GM19463 (cell line): ENCODE data around the gene ARHGAP9.

Experiments
- ATAC-seq: cut with Tn5 transposase; IDR thresholded peaks from one replicate; pipeline ENCODE4 v1.9.1; 2021; ENCODE audit warnings: mild to moderate bottlenecking, moderate library complexity; ENCODE audit not compliant: unreplicated experiment

ARHGAP9 gene

DNA sequence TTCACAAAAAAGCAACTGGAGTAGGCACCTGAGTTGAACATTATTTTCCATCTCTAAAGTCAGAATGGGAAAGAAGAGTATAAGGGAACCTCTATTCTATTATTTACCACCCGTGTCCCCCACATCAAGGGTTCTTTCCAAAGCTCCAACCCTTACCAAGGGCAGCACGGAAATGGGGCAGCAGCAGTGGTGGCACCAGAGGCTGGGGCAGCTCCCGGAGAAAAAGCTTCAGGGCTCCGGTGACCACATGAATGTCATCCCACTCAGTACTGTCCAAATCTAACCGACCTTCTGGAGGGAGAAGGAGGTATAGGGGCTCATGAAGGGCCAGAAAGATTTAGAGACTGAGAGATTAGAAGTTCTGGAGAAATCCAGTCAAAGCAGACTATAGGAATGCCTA lies 5.8 kb downstream of the ARHGAP9 start:
- ATAC-seq, result no peak

DNA sequence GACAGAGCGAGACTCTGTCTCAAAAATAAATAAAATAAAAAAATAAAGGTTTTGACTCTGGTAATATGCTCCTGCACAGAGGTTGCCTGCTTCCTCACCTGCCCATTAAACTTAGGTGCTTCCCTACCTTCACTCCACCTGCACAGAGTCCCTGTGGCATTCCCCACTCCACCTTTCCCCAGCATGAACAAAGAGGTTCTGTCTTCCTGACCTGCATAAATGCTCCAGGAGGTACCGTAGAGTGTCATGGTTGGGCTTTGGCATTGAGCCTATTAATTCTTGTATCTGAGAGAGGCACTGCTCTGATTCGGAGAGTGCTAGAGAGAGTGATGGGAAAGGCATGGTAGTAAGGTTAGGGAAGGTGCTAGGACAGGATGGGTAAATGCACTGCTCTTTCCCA lies 6.3 kb downstream of the ARHGAP9 start:
- ATAC-seq, result no peak

DNA sequence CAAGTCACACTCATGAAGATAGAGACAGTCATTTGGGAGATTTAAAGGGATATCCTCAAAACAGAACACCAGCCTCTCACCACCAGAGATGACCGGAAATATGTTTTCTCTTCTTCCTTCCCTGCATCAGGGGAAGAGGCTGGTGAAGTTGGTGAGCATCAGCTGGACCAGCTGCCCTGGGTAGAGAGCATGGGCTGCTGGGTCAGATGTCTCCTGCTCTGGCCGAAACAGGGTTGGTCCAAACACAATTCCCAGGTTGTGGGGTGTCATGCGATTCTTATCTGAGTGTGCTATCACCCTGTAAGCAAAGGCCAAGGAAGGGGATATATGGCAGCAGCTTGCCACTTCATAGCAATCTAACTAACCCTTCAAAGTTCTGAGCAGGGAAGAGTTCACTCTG lies 7.3 kb downstream of the ARHGAP9 start:
- ATAC-seq, result no peak

DNA sequence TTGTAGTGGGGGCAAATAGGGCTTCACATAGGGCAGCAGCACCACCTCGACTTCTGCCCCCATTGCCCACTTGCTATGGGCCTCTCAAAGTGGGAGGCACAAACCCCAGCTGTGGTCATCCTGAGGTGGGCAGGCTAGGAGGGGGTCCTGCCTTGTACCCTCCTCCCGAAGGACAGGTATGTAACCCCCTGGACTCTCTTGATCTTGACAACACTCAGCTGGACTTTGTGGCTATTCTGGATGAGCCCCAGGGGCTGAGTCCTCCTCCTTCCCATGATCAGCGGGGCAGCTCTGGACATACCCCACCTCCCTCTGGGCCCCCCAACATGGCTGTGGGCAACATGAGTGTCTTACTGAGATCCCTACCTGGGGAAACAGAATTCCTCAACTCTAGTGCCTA lies 8.0 kb downstream of the ARHGAP9 start:
- no peak for ATAC-seq

DNA sequence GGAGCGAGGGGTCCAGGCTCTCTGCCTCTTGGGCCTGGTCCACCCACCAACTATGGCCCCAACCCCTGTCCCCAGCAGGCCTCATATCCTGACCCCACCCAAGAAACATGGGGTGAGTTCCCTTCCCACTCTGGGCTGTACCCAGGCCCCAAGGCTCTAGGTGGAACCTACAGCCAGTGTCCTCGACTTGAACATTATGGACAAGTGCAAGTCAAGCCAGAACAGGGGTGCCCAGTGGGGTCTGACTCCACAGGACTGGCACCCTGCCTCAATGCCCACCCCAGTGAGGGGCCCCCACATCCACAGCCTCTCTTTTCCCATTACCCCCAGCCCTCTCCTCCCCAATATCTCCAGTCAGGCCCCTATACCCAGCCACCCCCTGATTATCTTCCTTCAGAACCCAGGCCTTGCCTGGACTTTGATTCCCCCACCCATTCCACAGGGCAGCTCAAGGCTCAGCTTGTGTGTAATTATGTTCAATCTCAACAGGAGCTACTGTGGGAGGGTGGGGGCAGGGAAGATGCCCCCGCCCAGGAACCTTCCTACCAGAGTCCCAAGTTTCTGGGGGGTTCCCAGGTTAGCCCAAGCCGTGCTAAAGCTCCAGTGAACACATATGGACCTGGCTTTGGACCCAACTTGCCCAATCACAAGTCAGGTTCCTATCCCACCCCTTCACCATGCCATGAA lies 8.6 kb downstream of the ARHGAP9 start:
- no peak for ATAC-seq

DNA sequence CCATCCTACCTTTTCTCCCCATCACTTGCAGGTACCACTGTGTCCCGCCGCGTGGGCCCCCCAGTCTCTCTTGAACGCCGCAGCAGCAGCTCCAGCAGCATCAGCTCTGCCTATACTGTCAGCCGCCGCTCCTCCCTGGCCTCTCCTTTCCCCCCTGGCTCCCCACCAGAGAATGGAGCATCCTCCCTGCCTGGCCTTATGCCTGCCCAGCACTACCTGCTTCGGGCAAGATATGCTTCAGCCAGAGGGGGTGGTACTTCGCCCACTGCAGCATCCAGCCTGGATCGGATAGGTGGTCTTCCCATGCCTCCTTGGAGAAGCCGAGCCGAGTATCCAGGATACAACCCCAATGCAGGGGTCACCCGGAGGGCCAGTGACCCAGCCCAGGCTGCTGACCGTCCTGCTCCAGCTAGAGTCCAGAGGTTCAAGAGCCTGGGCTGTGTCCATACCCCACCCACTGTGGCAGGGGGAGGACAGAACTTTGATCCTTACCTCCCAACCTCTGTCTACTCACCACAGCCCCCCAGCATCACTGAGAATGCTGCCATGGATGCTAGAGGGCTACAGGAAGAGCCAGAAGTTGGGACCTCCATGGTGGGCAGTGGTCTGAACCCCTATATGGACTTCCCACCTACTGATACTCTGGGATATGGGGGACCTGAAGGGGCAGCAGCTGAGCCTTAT lies 9.2 kb downstream of the ARHGAP9 start:
- no peak for ATAC-seq

DNA sequence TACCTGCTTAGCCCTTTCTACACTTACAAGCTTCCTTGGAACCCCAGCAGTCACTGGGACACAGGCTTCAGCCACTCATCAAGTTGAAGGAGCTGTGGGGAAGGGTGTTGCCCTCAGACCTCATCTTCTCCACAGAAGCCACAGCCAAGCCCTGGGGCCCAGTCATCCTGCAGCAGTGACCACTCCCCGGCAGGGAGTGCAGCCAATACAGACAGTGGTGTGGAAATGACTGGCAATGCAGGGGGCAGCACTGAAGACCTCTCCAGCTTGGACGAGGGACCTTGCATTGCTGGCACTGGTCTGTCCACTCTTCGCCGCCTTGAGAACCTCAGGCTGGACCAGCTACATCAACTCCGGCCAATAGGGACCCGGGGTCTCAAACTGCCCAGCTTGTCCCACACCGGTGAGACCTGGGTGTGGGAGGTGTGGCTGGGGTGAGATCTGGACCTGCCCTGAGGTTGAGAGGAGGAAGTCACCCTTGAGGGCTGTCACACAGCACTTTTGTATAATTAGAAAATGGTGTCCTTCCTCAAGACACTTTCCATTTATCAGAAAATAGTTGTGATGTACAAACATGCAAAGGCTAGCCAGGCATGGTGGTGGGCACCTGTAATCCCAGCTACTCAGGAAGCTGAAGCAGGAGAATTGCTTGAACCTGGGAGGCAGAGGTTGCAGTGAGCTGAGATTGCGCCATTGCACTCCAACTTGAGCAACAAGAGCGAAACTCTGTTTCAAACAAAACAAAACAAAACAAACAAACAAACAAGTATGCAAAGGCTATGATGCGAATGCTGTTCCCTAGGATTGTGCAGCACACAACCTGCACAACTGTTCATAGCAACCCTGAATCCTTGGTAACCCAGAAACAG lies 10.1 kb downstream of the ARHGAP9 start:
- no peak for ATAC-seq

DNA sequence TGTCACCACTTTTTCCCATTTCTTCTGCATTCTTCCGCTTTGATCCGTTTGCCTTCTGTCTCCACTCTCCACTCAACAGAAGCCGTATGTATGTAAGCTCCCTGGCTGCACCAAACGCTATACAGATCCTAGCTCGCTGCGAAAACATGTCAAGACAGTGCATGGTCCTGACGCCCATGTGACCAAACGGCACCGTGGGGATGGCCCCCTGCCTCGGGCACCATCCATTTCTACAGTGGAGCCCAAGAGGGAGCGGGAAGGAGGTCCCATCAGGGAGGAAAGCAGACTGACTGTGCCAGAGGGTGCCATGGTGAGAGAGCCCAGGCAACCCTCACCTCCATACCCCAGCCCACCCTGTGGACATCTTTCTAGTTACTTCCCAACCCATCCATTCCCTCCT lies 11.8 kb downstream of the ARHGAP9 start:
- ATAC-seq, result no peak

DNA sequence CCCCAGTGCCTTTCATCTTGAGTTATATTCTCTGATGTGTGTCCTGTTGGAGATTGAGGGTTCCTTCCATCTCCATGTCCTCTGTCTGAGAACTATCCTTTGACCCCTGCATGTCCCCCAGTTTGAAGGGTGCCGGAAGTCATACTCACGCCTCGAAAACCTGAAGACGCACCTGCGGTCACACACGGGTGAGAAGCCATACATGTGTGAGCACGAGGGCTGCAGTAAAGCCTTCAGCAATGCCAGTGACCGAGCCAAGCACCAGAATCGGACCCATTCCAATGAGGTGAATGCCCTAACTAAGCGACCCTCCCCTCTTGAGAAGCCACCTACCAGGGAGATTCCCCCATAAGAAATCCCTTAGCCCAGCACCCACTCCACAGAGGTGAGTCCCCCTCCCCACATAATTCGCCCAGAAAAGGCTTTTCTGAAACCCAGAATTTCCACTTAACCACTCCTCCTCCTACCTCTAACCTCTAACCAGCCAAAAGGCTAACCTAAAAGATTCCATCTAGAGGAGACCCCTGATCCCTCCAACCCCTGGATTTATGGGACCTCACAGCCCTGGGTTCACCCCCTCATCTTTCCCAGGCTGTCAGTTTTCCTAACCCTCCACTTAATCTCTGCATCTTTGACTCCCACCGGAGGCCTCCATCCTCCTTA lies 12.3 kb downstream of the ARHGAP9 start:
- no peak for ATAC-seq

DNA sequence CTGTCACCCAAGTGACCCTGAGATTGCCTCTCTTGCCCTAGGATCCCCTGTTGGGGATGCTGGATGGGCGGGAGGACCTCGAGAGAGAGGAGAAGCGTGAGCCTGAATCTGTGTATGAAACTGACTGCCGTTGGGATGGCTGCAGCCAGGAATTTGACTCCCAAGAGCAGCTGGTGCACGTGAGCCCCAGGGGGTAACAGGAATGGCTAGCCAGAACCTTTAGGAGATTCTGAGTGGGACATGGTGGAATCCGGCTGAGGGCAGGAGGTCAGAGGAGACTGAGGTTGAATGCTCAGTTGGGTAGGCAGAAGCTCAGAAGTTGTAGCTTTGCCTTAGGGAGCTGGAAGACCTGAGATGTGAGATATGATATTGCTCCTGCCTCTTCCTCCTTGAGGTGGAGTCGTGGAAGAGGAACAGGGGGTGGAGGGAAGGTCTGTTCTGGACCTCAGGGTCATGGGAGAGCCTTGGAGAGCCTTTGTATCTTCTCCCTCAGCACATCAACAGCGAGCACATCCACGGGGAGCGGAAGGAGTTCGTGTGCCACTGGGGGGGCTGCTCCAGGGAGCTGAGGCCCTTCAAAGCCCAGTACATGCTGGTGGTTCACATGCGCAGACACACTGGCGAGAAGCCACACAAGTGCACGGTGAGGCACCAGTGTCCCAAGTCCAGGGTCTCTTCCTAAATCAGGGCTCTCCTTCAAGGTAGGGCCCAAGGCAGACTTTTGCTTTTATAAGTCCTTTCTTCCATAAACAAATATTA lies 13.7 kb downstream of the ARHGAP9 start:
- no peak for ATAC-seq

DNA sequence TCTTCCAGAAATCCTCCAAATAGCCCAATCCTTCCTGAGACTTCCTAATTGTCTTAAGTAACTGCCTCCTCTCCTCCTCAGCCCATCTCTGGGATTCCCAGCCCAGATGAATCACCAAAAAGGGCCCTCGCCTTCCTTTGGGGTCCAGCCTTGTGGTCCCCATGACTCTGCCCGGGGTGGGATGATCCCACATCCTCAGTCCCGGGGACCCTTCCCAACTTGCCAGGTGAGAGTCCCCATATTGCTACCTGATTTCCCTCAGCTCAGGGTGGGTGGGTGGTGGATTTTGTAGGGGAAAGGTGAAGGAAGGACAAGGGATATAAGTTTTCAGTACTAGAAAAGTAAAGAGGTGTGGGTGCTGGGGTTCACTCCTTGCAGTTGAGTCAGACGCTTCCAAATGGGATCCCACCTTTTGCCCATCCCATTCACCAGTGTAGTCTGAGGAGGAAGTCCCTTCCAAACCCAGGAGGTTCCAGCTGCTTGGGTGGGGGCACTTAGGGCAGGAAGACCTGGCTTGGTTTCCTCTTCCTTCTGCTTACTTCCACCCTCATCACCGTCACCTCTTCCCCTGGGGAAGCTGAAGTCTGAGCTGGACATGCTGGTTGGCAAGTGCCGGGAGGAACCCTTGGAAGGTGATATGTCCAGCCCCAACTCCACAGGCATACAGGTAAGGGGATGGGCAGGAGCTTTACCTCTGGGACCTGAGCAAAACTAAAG lies 14.5 kb downstream of the ARHGAP9 start:
- ATAC-seq, result no peak

DNA sequence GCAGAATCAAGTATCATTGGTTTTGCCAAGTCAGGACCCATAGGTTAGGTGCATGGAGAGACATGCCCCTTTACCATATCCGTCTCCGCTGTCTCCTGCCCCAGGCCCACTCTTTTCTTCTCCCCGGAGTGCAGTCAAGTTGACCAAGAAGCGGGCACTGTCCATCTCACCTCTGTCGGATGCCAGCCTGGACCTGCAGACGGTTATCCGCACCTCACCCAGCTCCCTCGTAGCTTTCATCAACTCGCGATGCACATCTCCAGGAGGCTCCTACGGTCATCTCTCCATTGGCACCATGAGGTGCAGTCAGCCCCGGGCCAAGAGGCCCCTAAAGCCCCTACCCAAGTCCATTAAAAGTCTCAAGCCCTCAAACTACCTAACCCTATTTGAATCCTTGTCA lies 15.1 kb downstream of the ARHGAP9 start:
- ATAC-seq, result no peak

DNA sequence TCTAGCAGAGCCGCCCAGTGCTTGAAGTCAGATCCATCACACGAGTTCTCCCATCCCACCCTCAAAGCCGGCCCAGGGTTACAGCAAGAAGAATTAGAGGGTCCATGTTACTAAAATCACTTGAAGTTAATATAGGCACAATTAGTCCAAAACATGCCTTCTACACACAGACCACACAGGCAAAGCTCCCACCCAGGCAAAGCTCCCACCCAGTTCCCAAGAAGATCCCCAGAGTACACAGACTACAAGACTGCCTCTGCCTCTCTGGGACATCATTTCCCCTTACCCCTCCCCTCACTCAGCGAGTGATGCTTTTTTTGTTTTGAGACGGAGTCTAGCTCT lies 16.8 kb downstream of the ARHGAP9 start:
- ATAC-seq, result no peak

DNA sequence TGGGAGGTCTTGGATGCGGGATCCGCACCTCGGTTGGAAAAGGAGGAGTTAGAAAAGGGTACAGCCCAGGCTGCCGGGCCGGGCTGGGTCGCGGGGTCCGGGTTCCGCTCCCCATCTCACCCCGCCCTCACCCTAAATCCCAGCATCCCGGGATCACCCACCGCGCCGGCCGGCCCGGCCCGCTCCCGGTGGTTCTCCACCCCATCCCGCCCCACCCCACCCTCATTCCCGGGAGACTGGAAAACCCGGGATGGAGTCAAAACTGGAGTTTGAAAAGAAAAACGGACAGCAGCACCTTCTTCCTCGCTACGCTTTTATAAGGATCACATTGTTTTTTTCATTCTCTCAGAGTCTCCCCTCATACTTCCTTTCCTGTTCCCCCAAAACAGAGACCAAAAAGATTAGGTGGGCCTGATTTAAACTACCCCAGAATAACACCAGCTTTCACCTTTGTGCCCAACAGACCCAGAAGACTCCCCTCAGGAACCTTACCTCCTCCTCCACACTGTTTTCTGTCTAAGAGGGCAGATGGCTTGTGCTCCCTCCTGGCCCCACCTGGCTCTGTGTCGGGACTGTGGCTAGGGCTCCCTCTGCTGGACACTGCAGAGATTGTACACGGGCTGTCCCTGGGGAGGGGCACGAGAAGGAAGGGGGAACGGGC lies 17.3 kb downstream of the ARHGAP9 start:
- ATAC-seq, result peak; percentile 62

DNA sequence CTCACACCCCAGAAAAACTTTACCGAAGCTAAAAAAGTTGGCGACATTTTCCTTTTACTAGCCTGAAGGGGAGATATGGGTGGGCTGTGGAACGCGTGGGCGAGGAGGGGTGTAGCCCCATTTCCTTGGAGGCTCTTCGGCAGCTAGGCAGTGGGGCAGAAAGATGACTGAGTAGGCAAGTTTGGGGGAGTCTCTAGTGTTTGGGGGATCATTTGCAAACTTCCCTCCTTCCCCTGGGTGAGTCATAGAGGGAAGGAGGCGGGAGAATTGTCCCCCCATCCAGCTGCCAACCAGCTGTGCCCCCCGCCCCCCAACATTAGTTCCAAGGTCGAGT lies 17.8 kb downstream of the ARHGAP9 start:
- no peak for ATAC-seq

DNA sequence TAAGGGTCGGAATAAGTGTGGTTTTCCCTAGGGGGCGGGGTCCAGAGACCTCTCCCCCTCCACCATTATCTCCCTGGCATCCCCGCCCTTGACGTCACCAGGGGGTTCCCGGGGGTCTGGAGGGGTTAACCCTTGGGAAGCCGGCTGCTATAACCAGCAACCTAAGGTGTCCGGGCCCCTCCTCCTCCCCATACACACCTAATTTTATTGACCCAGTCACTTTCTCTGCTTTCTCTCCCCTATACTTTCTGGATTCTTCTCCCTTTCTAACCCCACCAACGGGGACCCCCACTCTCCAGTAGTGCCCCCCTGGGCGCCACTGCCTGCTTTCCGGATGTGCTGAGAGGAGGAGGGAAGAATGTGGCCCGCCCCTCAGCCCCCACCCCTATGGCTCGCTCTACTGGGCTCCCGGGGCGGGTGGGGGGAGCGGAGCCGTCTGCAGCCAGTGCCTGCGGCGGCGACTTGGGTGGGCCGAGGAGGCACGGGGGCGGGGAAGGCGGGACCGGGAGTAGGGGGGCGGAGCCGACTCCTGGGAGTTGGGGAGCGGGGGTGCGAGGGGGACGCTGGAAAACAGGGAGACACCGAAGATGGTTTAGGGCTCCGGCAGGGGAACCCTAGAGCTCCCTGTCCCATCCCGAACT lies 18.3 kb downstream of the ARHGAP9 start:
- ATAC-seq, result no peak

DNA sequence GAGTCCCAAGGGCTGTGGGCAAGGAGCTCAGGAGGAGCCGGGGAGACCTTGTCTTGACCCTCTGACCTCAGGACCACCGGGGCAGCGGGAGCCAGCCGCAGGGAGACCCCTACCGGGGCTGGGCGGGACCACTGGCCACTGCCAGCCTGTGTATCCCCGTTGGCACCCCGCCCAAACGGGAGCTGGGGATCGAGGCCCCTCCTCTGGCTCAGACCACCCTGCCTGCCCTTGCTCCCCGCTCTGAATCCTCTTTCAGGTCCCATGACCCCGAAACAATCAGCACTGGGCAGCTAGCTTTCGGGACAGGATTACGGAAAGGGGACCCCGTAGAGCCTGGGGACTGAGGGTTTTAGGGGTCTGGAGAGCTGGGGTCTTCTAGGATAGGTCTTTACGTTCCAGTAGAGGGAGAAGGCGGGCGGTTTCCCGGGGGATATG lies 18.8 kb downstream of the ARHGAP9 start:
- ATAC-seq, result no peak

DNA sequence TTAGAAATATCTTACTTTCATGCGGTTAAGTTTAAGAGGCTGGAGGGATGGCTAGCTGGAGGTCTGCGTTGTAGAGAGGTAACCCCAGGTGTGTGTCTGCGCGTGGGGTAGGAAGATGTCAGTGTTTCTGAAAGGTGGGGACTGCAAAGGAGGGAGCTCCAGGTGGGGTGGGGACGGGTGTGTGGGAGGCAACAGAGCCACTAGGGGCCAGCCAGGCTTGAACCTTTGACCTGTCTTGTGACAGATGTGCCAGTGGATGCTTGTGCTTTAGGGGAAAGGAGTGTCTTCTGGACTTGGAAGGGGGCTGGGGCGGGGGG lies 19.2 kb downstream of the ARHGAP9 start:
- no peak for ATAC-seq

DNA sequence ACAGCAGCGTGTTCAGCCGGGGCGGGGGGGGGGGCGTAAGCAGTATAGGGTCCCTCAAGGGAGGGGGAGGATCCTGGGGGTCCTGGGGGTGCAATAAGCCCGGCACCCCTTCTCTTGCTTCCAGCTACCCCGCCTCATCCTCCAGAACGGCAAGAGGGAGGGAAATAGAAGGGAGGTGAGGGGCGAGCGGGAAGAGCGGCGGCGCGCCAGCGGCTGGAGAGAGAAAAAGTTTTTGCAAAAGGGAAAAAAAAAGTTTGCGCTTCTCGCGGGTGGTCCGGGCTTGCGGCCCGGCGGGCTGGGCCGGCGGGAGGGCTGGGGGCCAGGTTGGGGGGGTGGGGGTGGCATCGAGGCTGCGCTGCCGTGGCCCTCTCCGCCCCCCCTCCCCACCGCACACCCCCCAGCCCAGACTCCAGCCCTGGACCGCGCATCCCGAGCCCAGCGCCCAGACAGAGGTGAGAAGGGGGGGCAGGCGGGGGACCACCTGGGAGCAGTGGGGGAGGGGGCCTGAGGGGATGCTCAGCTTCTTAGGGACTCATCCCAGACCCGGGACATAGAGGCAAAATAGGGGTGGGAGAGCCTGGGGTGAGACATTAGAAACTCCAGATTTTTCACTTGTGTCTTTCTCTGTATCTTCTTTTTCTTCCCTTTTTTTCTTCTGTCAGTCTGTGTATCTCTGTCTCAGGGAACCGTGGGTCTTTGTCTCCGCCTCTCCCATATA lies 19.8 kb downstream of the ARHGAP9 start, which contains the start of gene GLI1:
GLI1 (plus strand) TSS at position 36 of the 718 bp plus-strand sequence. CDS start 3,907 bp downstream, outside the sequence.
- no peak for ATAC-seq
